Neural crest cell (in vitro differentiated cells): Measurements from ENCODE around the gene CD22. TPM values are rescaled to one million over a fixed set of nuclear protein-coding genes. Genes with fewer than 3 reads are reported as not detected.

Experiments
- DNase-seq: peaks from one replicate; pipeline ENCODE4 v3.0.0; 2021; ENCODE audit warnings: low read depth, mixed read lengths, low spot score
- H3K27ac Mint-ChIP-seq: one replicate; pipeline ENCODE4 v1.8.0; 2021; ENCODE audit warnings: mild to moderate bottlenecking, mixed read lengths; ENCODE audit not compliant: unreplicated experiment
- H3K27me3 Mint-ChIP-seq: 2 replicates; pipeline ENCODE4 v1.8.0; 2021; ENCODE audit warnings: low read depth, mild to moderate bottlenecking, mixed read lengths
- H3K36me3 Mint-ChIP-seq: 2 replicates; pipeline ENCODE4 v1.8.0; 2021; ENCODE audit warnings: low read depth, mild to moderate bottlenecking, mixed read lengths
- H3K4me1 Mint-ChIP-seq: 2 replicates; pipeline ENCODE4 v1.8.0; 2021; ENCODE audit warnings: mixed read lengths
- H3K4me3 Mint-ChIP-seq: one replicate; pipeline ENCODE4 v1.8.0; 2021; ENCODE audit warnings: mild to moderate bottlenecking, mixed read lengths
- H3K9me3 Mint-ChIP-seq: 2 replicates; pipeline ENCODE4 v1.8.0; 2021; ENCODE audit warnings: mixed read lengths
- CTCF ChIP-seq: fragments of 200-600 bp; sonication (generic); conservative IDR thresholded peaks from 2 replicates; pipeline ENCODE4 v1.5.0; 2021; ENCODE audit warnings: antibody characterized with exemption, mild to moderate bottlenecking
- total RNA-seq: library from RNA; stranded (reverse); gene quantifications from 2 replicates; pipeline ENCODE4 v1.2.1, GENCODE V29; 2021

Gene CD22
- total RNA-seq, 1 donor from 2014 or later: not detected

GRCh38 chr19:35360880-35361420 is 32.0 kb downstream of the CD22 start:
- Mint-ChIP-seq H3K9me3 (no peaks in the 10 kb centered on the region), H3K27me3 (peaks cover 2% of the 10 kb centered on the region), H3K36me3 (no peaks in the 10 kb centered on the region), H3K4me3 (no peak overlapping the region), H3K27ac (no peak overlapping the region), H3K4me1 (no peaks in the 10 kb centered on the region)
- no peak for DNase-seq
- TF ChIP-seq CTCF: no peak

- no peak for DNase-seq
- Mint-ChIP-seq H3K36me3 (no peaks in the 10 kb centered on the region), H3K27ac (no peak overlapping the region), H3K9me3 (no peaks in the 10 kb centered on the region), H3K4me3 (no peak overlapping the region), H3K4me1 (no peaks in the 10 kb centered on the region), H3K27me3 (peaks cover 9% of the 10 kb centered on the region)
- no peak for TF ChIP-seq CTCF
Observed at GRCh38 chr19:35362261-35363000, 33.4 kb downstream of the CD22 start.

- TF ChIP-seq CTCF: no peak
- Mint-ChIP-seq H3K27me3 (peaks cover 15% of the 10 kb centered on the region), H3K4me1 (no peaks in the 10 kb centered on the region), H3K9me3 (no peaks in the 10 kb centered on the region), H3K36me3 (no peaks in the 10 kb centered on the region), H3K4me3 (no peak overlapping the region), H3K27ac (no peak overlapping the region)
- DNase-seq: no peak
Observed at GRCh38 chr19:35363001-35363590, 34.1 kb downstream of the CD22 start.

- no peaks in the 10 kb centered on the region for H3K4me1 Mint-ChIP-seq
- no peaks in the 10 kb centered on the region for H3K36me3 Mint-ChIP-seq
- H3K9me3 Mint-ChIP-seq: no peaks in the 10 kb centered on the region
- DNase-seq: no peak
- peaks cover 23% of the 10 kb centered on the region for H3K27me3 Mint-ChIP-seq
- no peak overlapping the region for H3K4me3 Mint-ChIP-seq
- H3K27ac Mint-ChIP-seq: no peak overlapping the region
- no peak for TF ChIP-seq CTCF
Observed at GRCh38 chr19:35363711-35364425, 34.9 kb downstream of the CD22 start.

GRCh38 chr19:35365303-35365702 is 36.3 kb downstream of the CD22 start:
- no peaks in the 10 kb centered on the region for H3K9me3 Mint-ChIP-seq
- peaks cover 28% of the 10 kb centered on the region for H3K27me3 Mint-ChIP-seq
- no peaks in the 10 kb centered on the region for H3K4me1 Mint-ChIP-seq
- H3K4me3 Mint-ChIP-seq: no peak overlapping the region
- TF ChIP-seq CTCF: no peak
- no peak overlapping the region for H3K27ac Mint-ChIP-seq
- no peak for DNase-seq
- no peaks in the 10 kb centered on the region for H3K36me3 Mint-ChIP-seq
